HUDEP-2 (cell line): ENCODE measurements around the gene XAB2.

Experiments used
- DNase-seq, 76 experiments: peaks; one replicate each; lab custom pipeline; 2025; ENCODE audit not compliant: unreplicated experiment in 76 of 76; lab: John Stamatoyannopoulos, UW

XAB2 gene

DNA sequence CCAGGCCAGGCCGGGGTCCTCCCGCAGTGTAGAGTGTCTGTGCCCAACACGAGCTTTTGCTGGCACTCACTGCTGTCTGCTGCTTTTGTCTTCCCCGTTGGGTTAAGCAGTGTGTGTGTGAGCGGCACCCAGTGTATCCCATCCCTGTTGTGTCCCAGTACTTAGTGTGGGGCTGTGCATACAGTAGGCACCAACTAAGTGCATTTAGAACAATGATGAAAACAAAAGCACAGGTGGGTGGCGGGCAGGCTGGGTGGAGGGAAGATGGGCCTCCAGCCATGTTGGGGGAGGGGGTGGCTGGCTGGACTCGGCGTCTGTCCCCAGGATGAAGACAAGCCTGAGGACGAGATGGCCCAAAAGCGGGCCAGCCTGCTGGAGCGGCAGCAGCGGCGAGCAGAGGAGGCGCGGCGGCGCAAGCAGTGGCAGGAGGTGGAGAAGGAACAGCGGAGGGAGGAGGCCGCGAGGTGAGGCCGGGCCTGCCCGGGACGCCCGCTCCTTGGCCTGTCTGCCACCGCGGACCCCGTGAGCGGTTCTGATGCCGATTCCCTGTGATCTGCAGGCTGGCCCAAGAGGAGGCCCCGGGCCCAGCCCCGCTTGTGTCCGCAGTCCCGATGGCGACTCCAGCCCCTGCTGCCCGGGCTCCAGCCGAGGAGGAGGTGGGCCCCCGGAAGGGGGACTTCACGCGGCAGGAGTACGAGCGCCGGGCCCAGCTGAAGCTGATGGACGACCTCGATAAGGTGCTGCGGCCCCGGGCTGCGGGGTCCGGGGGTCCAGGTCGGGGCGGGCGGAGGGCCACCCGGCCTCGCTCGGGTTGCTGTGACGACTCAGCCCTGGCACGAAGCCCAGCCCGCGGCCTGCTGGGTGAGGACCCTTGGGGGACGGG is 14.2 kb downstream of the XAB2 start:
- DNase-seq: no peak

DNA sequence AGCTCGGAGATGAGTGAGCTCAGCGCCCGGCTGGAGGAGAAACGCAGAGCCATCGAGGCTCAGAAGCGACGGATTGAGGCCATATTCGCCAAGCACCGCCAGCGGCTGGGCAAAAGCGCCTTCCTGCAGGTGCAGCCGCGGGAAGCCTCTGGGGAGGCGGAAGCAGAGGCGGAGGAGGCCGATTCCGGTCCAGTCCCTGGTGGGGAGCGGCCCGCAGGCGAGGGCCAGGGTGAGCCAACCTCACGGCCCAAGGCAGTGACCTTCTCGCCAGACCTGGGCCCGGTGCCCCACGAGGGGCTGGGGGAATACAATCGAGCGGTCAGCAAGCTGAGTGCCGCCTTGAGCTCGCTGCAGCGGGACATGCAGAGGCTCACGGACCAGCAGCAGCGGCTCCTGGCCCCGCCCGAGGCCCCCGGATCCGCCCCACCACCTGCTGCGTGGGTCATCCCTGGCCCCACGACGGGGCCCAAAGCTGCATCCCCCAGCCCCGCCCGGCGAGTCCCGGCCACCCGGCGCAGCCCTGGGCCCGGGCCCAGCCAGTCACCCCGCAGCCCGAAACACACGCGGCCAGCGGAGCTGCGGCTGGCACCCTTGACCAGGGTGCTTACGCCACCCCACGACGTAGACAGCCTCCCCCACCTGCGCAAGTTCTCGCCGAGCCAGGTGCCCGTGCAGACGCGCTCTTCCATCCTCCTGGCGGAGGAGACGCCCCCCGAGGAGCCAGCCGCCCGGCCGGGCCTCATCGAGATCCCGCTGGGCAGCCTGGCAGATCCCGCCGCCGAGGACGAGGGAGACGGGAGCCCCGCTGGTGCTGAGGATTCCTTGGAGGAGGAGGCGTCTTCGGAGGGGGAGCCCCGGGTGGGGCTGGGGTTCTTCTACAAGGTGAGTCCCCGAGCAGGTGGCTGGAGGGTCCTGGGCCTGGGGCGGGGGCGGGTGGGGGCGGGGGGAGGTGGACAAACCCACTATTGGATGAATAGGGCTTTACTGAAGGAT is 16.8 kb downstream of the XAB2 start:
- no peak for DNase-seq

DNA sequence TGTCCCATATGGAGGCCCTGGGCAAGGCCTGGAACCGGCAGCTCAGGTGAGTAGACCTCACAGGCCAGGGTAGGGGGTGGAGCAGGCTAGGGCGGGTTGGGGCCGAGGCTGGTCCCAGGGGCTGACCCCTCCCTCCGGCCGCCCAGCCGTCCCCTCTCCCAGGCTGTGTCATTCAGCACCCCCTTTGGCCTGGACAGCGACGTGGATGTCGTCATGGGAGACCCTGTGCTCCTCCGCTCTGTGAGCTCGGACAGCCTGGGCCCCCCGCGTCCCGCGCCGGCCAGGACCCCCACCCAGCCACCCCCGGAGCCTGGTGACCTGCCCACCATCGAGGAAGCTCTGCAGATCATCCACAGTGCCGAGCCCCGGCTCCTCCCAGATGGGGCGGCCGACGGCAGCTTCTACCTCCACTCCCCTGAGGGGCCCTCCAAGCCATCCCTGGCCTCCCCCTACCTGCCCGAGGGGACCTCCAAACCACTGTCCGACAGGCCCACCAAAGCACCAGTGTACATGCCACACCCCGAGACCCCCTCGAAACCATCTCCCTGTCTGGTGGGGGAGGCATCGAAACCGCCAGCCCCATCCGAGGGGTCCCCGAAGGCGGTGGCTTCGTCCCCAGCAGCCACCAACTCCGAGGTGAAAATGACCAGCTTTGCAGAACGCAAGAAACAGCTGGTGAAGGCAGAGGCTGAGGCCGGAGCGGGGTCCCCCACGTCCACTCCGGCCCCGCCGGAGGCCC is 17.6 kb downstream of the XAB2 start:
- no peak for DNase-seq

DNA sequence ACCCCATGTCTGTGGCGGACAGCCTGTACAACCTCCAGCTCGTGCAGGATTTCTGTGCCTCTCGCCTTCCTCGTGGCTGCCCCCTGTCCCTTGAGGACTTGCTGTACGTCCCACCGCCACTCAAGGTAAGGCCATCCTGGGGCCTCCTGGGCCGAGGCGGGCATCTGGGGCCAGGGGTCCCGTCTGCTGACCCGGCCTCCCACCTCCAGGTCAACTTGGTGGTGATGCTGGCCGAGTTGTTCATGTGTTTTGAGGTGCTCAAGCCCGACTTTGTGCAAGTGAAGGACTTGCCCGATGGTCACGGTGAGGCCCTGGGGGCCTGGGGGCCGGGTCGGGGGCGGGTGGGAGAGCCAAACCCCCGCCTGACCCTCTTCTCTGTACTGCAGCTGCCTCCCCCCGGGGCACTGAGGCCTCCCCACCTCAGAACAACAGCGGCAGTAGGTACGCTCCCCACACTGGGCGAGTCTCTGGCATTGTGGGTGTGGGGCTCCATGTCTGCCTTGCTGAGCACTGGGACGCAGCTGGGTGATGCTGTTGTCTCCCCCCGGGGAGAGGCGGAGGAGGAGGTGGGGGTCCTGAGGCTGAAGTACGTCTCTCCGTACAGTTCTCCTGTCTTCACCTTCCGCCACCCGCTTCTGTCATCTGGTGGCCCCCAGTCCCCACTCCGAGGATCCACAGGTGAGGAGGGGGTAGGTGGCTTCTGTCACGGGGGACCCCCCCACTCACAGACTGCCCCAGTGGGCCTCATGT is 18.7 kb downstream of the XAB2 start:
- no peak for DNase-seq

DNA sequence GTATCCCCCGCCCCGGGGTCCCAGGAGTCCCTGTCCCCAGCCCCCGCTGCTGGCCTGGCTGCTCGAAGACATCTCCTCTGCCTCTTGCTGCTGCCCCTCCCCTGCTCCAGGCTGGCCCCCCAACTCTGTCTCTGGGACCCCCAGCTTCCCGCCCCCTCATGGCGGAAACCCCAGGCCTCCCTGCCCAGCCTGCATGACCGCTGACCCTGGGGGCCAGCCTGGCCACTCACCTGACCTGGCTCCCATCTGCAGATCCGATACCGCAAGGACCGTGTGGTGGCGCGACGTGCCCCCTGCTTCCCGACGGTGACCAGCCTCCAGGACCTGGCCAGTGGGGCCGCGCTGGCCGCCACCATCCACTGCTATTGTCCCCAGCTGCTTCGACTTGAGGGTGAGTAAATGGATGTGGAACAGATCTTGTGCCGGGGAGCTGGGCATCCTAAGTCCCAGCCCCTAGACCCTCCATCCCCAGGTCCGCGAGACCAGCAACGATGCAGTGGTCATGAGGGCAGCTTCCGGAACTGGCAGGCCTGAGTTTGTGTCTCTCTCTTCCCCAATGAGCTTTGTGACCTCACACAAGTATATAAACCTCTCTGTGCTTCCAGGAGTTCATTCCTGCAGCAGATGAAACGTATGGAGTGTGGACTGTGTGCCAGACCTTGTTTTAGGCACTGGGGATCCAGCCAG is 21.3 kb downstream of the XAB2 start:
- DNase-seq: no peak

DNA sequence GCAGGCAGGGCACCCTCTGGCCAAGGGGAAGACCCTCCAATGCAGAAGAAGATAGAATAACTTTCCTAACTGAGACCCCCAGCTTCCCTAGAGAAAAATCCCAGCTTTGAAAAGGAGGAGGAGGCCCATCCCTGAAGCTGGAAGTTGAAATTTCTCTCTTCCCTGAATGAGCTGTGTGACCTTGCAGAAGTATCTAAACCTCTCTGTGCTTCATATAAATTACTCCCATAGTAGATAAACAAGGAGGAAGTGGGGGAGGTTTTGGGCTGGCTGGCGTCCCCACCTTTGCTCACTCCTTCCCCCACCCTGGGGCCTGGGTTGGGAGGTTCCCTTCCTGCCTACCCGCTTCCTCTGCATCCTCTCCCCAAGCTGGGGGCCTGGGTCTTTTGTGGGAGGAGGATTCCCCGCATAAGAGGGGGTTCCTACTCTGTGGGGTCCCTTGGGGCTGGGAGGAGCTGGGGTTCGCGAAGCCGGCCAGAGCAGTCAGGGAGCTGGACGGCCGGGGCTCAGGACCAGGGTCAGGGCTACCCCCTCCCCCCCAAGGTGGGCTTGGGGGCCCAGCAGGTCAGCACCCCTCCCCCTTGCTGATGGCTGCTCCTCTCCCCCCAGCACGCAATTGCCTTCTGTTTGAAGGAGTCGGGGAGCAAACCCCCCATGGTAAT is 22.0 kb downstream of the XAB2 start:
- DNase-seq: no peak

DNA sequence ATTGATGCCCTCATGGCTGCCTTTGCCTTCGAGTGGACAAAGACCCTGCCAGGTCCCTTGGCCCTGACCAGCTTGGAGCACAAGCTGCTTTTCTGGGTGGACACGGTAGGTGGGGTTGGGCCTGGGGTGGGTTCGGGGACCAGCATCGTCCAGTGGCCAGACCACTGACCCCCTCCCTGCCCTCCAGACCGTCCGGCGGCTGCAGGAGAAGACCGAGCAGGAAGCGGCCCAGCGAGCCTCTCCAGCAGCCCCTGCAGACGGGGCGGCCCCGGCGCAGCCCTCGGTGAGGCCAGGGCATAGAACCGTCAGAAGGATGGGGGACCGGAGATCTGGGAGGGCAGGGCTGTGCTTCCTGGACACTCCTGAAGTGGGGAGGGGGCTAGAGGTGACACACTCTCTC is 23.1 kb downstream of the XAB2 start:
- no peak for DNase-seq

DNA sequence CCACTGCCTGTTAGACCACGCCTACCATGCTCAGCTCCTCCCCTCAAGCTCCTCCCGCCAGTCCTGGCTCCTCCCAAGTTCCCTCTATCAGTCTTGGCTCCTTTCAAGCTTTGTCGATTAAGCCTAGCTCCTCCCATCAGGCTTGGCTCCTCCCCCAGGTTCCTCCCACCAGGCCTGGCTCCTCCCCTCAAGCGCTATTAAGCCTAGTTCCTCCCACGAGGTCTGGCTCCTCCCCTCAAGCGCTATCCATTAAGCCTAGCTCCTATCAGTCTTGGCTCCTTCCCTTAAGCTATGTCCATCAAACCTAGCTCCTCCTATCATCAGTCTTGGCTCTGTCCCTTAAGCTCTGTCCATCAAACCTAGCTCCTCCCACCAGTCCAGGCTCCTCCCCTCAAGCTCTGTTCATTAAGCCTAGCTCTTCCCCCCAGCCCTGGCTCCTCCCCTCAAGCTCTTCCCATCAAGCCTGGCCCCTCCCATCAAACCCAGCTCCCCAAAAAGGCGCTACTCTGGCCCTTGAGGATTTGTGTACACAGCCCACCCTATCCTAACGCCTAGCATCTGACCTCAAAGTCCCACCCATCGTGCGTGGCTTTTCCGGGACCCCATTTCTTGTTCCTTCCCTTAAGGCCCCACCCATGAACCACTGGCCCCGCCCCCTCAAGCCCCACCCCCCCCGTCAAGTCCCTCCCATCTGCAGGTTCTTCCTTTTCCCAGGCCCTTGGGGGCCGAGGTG is 23.7 kb downstream of the XAB2 start:
- peak in 71 of 76 experiments; percentile 16 to 86 (median 66) for DNase-seq

DNA sequence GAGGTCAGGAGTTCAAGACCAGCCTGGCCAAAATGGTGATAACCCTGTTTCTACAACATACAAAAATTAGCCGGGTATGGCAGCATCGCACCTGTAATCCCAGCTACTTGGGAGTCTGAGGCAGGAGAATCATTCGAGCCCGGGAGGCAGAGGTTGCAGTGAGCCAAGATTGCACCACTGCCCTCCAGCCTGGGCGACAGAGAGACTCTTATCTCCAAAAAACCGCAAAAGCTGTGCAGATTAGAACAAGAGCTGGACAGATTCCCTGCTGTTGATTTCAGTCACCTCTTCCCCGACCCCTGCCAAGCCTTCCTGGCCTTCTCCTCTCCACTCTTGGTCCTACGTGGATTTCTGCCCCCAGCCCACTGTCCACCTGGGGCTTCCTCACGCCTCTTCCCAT is 25.4 kb downstream of the XAB2 start:
- peak in 24 of 76 experiments; percentile 9 to 66 (median 28) for DNase-seq

DNA sequence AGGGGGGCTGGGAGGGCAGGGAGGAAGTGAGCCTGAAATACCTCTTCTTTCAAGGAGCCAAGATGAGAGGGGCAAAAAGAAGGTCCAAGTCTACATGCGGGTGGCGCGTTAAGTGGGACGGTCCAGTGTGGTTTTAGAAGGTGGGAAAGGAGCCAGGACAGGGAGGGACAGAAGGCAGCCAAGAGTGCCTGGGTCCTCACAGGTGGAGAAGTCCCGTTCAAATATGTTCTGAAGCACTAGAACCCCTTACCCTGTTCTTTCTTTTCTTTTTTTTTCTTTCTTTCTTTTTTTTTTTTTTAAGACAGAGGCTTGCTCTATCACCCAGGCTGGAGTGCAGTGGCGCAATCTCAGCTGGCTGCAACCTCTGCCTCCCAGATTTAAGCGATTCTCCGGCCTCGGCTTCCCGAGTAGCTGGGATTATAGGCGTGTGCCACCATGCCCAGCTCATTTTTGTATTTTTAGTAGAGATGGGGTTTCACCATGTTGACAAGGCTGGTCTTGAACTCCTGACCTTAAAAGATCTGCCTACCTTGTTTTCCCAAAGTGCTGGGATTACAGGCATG is 26.3 kb downstream of the XAB2 start:
- no peak for DNase-seq

DNA sequence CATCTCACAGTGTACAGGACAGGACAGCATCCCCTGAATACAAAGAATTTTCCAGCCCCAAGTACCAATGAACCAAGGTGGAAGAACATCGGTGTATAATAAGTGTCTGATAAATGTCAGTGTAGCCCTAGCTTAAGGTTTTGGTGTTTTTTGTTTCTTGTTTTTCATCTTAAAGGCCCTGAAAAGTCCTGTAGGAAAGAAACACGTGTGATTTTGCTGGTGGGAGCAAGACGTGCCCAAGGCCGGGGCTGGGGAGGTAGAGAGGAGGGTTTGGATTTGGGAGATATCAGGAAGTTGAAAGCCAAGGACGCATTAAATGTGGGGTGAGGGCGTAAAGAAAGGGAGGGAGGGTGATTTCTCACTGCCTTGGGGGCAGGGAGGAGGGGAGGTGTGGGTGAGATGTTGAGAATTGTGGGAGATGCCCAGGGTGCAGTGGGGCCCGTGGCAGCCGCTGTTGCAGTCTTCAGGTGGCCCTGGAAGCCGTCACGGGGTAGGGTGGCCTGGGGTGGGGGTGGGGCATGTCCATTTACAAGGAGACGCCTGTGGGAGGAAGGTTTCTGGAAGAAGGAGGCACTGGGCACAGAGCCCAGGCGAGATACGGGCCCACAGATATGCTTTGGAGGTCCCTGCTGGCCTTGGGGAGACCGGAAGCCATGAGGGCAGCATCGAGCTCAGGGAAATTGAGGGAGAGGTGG is 27.0 kb downstream of the XAB2 start:
- DNase-seq: no peak

DNA sequence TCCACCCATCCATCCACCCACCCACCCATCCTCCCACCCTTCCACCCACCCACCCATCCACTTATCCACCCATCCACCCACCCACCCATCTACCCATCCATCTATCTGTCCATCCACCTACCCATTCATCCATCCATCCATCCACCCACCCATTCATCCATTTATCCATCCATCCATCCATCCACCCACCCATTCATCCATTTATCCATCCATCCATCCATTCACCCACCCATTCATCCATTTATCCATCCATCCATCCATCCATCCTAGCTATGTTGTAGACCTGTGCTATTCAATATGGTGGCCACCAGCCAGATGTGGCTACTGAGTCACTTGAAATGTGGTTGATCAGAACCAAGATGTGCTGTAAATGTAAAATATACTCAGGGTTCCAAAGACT is 28.6 kb downstream of the XAB2 start:
- no peak for DNase-seq

DNA sequence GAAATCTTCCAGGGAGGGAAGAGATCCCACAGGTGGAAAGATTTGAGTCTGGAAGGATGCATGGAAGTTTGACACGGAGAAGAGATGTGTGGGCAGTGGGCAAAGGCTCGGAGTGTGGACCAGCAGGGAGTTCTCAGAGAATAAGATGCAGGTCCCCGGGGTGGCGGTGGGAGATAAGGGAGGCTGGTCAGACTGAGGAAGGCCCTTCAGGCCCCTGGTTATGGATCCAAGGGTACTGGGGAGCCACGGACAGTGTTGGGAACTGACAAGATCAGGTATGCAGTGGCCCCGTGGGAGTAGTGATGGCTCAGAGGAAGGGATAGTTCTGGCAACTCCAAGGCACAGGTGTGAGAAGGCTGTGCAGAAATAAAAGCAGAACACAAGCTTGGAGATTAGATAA is 31.2 kb downstream of the XAB2 start:
- no peak for DNase-seq

DNA sequence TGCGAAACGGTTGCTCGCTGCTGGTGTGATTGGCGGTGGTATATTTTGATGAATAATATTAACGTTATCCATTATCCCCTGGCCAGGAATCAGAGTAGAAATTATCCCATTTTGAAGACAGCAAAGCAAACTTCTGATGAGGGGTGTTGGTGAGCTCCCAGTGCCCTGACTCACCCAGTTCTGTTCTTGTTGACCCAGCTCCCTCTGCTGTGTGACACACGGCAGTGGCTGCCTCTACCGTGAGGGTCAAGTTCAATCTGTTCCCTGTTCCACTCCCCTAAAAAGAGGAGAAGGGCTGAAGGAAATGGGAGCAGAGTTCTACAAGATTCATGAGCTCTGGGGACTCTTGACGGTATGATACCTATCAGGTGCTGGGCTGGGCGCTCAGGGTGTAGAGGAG is 31.7 kb downstream of the XAB2 start:
- no peak for DNase-seq

DNA sequence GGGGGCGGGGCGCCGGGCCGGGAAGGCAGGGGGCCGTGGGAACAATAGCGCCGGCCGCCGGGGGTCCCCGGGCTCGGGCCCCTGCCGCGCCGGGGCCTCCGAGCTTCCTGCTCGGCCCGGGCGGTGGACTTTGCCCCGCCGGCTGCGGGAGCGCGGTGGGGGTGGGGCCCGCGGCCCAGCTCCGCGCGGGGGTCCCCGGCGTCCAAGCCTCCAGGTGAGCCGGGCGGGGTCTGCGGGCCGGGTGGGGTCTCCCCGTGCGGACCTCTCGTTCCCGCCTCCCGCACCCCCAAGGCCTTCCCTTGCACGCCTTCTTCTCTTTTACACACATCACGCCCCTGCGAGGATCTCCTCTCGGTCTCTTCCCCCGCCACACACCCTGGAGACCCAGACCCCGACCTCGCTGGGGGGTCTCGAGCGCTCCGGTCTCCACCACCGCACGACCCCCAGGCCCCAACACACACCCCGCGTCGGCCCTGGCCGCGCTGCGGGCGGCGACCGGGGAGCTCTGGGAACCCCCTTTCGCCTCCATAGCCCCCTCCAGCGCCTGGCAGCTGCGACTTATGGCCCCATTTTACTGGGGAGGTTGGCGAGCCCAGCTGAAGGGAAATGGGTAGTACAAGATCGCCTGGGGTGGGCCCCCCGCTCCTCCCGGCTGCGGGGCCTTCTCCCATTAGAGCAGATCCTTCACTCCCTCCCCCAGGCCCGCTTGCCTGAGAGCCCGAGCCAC is 33.0 kb downstream of the XAB2 start:
- DNase-seq: no peak

DNA sequence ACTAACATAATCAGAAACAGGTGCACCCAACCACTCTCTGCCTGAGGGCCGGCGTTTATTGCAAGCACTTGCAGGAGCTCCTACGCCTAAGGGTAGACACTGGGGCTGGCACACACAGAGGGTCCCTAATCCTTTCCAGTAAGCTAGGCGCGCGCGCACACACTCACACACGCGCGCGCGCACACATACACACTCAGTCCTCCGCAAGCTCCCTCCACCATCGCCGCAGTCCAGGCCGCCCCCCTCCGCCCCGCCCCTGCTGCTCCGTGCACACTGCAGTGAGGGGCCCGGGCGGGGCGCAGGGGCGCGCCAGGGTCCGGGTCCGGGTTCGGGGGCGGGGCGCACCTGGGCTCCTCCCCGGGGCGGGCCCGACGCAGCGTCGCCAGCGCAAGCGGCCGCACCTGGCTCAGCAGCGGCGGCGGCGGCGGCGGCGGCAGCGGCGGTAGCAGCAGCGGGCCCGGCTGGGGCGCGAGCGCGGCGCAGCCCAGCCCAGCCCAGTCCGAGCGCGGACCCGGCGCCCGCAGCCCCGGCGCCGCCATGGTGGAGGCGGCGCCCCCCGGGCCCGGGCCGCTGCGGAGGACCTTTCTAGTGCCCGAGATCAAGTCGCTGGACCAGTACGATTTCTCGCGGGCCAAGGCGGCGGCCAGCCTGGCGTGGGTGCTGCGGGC is 33.7 kb downstream of the XAB2 start, which contains the start of gene CAMSAP3:
TSS of gene CAMSAP3 (plus strand) at position 398 of the 668 bp plus-strand sequence. CDS start at position 538, 140 bp downstream.
- no peak for DNase-seq
